CD4-positive, alpha-beta memory T cell (primary cell): Measurements from ENCODE around the gene MICU1. TPM values are rescaled to one million over a fixed set of nuclear protein-coding genes. Genes with fewer than 3 reads are reported as not detected.
"Not testable (repeated sequence)": the region's sequence is repeated elsewhere in the genome, so short reads cannot be mapped to it uniquely, and the experiment has no call there.

ENCODE experiments used
- CTCF ChIA-PET: fragments of 350-600 bp; sonication (Branson Sonifier 250); formaldehyde crosslinking; loops from one replicate; lab custom pipeline; 2021; ENCODE audit warnings: inconsistent platforms; ENCODE audit not compliant: partially characterized antibody; lab: Charles Lee
- POLR2A ChIA-PET: fragments of 350-600 bp; sonication (Branson Sonifier 250); formaldehyde crosslinking; loops from one replicate; lab custom pipeline; 2021; ENCODE audit not compliant: partially characterized antibody; lab: Charles Lee
- DNase-seq, 5 donors: peaks; one replicate each; pipeline versions ENCODE4 v3.0.0 to v3.0.0-alpha.2; 2020 to 2022; ENCODE audit warnings: mixed read lengths in 1 of 5
- H3K27ac ChIP-seq: one replicate; pipeline ENCODE4 v1.7.0; 2013; ENCODE audit warnings: low read depth, low read length
- H3K27me3 ChIP-seq: 2 replicates; pipeline ENCODE4 v1.7.0; 2013; ENCODE audit warnings: mild to moderate bottlenecking, low read length, moderate library complexity; ENCODE audit not compliant: insufficient read depth
- H3K36me3 ChIP-seq: 2 replicates; pipeline ENCODE4 v1.7.0; 2013; ENCODE audit warnings: mild to moderate bottlenecking, low read length, moderate library complexity; ENCODE audit not compliant: insufficient read depth
- H3K4me1 ChIP-seq: 2 replicates; pipeline ENCODE4 v1.7.0; 2013; ENCODE audit warnings: mild to moderate bottlenecking, low read length, moderate library complexity; ENCODE audit not compliant: insufficient read depth
- H3K4me3 ChIP-seq, 2 donors: one replicate each; pipeline ENCODE4 v1.7.0; 2013; ENCODE audit warnings: low read length in 2 of 2, mild to moderate bottlenecking in 1 of 2
- H3K9me3 ChIP-seq, 2 donors: one replicate each; pipeline ENCODE4 v1.7.0; 2013; ENCODE audit warnings: low read length in 2 of 2, control low read depth in 1 of 2; ENCODE audit not compliant: control insufficient read depth in 1 of 2
- H3K27ac Mint-ChIP-seq, 7 donors: one replicate each; pipeline ENCODE4 v1.8.0; 2020 to 2021; ENCODE audit warnings: mixed read lengths in 7 of 7, mild to moderate bottlenecking in 6 of 7, inconsistent platforms in 3 of 7, moderate library complexity in 3 of 7
- H3K27me3 Mint-ChIP-seq, 2 donors: one replicate each; pipeline ENCODE4 v1.8.0; 2020 to 2021; ENCODE audit warnings: mixed read lengths in 2 of 2
- H3K36me3 Mint-ChIP-seq, 2 donors: one replicate each; pipeline ENCODE4 v1.8.0; 2020 to 2021; ENCODE audit warnings: mixed read lengths in 2 of 2, inconsistent platforms in 1 of 2, mild to moderate bottlenecking in 1 of 2
- H3K4me1 Mint-ChIP-seq, 4 donors: one replicate each; pipeline ENCODE4 v1.8.0; 2020 to 2021; ENCODE audit warnings: mixed read lengths in 4 of 4, mild to moderate bottlenecking in 1 of 4
- H3K4me3 Mint-ChIP-seq, 8 donors: one replicate each; pipeline ENCODE4 v1.8.0; 2020 to 2021; ENCODE audit warnings: mixed read lengths in 8 of 8, mild to moderate bottlenecking in 7 of 8, moderate library complexity in 6 of 8, inconsistent platforms in 3 of 8
- H3K9me3 Mint-ChIP-seq, 8 donors: one replicate each; pipeline ENCODE4 v1.8.0; 2020 to 2021; ENCODE audit warnings: mixed read lengths in 8 of 8, mild to moderate bottlenecking in 5 of 8, inconsistent platforms in 3 of 8, moderate library complexity in 1 of 8
- intact Hi-C: fragments of 100-400 bp; cut with micrococcal nuclease; formaldehyde crosslinking; loops from one replicate; pipeline ENCODE4 v1.15.1; 2023
- polyA plus RNA-seq, 2 donors: library from polyadenylated mRNA; unstranded; fragments of 300-500 nt; fragmentation: Illumina TruSeq; gene quantifications; one replicate each; pipeline ENCODE4 v1.2.3, GENCODE V29; 2021
- total RNA-seq, 2 experiments: library from RNA; stranded (reverse); gene quantifications; one replicate each; pipeline ENCODE4 v1.2.3, GENCODE V29; 2021

Gene MICU1
- total and polyA plus RNA-seq, 4 experiments from 2014 or later = 24.9 to 30.4 (median 27.1) TPM

DNA sequence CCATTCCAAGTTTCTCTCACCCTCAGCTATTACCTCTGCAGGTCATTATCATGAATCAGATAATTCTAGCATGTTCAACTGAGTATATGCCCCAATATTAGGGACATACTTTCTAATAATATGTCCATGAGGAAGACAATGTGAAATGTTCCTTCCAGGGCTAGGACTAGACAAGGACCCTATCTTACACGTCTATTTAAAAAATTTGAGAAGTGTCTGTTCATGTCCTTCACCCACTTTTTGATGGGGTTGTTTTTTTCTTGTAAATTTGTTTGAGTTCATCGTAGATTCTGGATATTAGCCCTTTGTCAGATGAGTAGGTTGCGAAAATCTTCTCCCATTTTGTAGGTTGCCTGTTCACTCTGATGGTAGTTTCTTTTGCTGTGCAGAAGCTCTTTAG is 21.1 kb upstream of the MICU1 start:
- H3K4me1 Mint-ChIP-seq = not testable (repeated sequence)

DNA sequence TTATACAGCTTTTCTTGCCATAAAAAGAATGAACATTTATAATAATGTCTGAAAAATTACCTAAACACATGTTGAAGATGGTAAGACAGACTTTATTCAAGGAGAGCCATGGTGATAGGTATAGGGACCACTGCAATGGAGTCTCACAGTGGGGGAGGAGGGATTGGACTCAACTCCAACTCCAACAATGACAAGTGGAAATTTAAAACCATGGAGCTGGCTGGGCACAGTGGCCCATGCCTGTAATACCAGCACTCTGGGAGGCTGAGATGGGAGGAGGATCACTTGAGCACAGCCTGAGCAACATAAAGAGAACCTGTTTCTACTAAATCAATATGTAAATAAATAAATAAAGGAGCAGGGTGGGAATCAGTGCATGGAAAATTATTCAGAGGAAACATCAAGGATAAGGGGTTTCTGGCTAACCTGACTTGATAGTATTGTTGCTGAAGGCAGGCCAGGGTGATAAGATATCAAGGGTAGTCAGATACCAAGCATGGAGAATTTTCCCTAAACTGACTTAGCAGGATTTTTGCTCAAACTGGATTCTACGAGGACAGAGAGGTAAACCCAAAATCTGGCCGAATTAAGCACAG is 19.5 kb upstream of the MICU1 start:
- H3K27me3 Mint-ChIP-seq = peaks cover 6 to 8% of the 10 kb centered on the region in 2 donors
- ChIA-PET POLR2A (no interaction called here), CTCF (no interaction called here)
- Histone ChIP-seq H3K4me3 (no peak overlapping the region), H3K27me3 (no peaks in the 10 kb centered on the region), H3K4me1 (no peaks in the 10 kb centered on the region), H3K9me3 (no peaks in the 10 kb centered on the region), H3K27ac (no peak overlapping the region), H3K36me3 (no peaks in the 10 kb centered on the region)
- H3K4me3 Mint-ChIP-seq = no peak overlapping the region
- H3K9me3 Mint-ChIP-seq = no peaks in the 10 kb centered on the region
- DNase-seq = no peak
- intact Hi-C loops = no loop called here
- H3K27ac Mint-ChIP-seq = no peak overlapping the region
- H3K4me1 Mint-ChIP-seq = no peaks in the 10 kb centered on the region
- no peaks in the 10 kb centered on the region for H3K36me3 Mint-ChIP-seq

More for the DNA sequence above, 21.1 kb upstream of the MICU1 start:
- H3K9me3 Mint-ChIP-seq, H3K27ac ChIP-seq, DNase-seq, H3K27me3 Mint-ChIP-seq, H3K36me3 Mint-ChIP-seq, H3K4me3 ChIP-seq, POLR2A ChIA-PET, H3K4me3 Mint-ChIP-seq, H3K27ac Mint-ChIP-seq, intact Hi-C loops, H3K4me1 ChIP-seq, H3K36me3 ChIP-seq, H3K9me3 ChIP-seq, CTCF ChIA-PET, H3K27me3 ChIP-seq: not testable (repeated sequence)

DNA sequence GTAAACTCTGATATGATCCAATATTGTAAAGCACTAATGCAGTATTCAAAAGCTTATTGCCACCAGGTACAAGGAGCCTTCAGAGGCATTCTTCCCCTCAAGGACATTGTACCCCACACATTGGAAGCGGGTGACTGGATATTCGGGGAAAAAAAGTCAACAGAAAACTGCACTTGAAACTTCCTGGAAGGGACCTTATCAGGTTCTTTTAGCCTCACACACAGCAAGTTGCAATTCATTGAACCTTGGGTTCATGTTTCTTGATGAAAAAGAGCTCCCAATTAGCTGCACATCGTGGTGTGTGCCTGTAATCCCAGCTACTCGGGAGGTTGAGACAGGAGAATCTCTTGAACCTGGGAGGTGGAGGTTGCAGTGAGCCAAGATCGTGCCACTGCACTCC is 16.4 kb upstream of the MICU1 start:
- intact Hi-C loops = no loop called here
- CTCF ChIA-PET = interaction anchor here (0.6 kb wide), 1 partner anchor 271 kb away, joined by 4 read pairs; no protein-coding TSS in a partner anchor

DNA sequence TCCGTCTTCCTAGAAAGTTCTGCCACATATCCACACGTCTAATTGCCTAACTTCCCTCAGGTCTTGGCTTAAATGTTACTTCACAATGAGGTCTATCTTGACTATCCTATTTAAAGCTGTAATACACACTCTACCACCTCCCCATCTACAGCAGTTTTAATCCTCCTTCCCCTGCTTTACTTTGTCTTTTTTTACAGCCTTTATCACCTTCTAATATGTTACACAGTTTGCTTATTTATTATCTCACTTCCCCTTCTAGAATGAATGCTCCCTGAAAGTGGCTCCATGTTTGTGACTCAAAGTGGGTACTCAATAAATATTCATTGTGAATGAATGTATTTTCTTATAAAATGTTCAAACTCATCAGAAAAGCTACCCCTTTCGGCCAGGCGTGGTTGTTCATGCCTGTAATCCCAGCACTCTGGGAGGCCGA is 13.6 kb upstream of the MICU1 start:
- CTCF ChIA-PET = no interaction called here

More for the DNA sequence above, 16.4 kb upstream of the MICU1 start:
- no peaks in the 10 kb centered on the region for H3K27me3 ChIP-seq
- H3K27ac ChIP-seq = no peak overlapping the region
- DNase-seq = no peak
- H3K4me1 ChIP-seq = no peaks in the 10 kb centered on the region
- Mint-ChIP-seq H3K9me3 (no peaks in the 10 kb centered on the region), H3K4me1 (no peaks in the 10 kb centered on the region), H3K36me3 (no peaks in the 10 kb centered on the region), H3K27ac (no peak overlapping the region), H3K27me3 (peaks cover 8% of the 10 kb centered on the region in 2 donors), H3K4me3 (no peak overlapping the region)
- H3K9me3 ChIP-seq = no peaks in the 10 kb centered on the region
- POLR2A ChIA-PET = no interaction called here
- no peaks in the 10 kb centered on the region for H3K36me3 ChIP-seq
- no peak overlapping the region for H3K4me3 ChIP-seq

DNA sequence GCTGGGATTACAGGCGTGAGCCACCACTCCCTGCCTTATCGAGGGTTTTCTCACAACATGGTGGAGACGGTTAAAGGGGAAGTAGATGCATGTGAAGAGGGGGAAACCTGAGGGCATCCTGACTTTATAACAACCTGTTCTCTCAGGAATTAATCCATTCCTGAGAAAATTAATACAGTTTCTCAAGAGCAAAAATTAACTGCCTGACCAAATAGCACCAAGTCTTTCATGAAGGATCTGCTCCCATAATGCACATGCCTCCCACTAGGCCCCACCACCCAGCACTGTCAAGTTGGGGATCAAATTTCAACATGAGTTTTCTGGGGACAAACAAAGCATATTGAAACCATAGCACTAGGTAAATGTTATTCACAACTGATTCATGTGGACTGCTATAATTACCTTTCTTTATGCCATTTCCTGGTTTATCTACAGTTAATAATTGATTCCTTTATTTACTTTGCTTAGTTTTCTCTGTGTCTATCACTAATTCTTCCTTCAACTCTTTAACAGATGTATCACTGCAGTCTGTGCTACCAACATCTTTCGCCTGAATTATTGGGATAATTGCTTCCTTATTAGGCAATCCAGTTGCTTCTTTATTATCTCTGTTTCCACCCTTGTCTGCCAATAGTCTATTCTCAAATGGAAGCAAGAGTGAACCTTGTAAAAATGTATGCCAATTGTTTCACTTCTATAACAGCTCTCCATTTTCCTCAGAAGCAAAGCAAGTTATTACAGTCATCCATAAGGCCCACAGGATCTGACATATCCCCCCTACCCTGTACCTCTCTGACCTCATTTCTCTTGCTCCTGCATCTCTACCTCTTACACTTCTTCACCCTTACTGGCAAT is 12.9 kb upstream of the MICU1 start:
- H3K9me3 Mint-ChIP-seq = no peaks in the 10 kb centered on the region
- H3K36me3 Mint-ChIP-seq = no peaks in the 10 kb centered on the region
- H3K36me3 ChIP-seq = no peaks in the 10 kb centered on the region
- intact Hi-C loops = no loop called here
- no peak overlapping the region for H3K4me3 ChIP-seq
- H3K4me3 Mint-ChIP-seq = no peak overlapping the region
- ChIA-PET CTCF (no interaction called here), POLR2A (no interaction called here)
- H3K27me3 ChIP-seq = no peaks in the 10 kb centered on the region
- no peaks in the 10 kb centered on the region for H3K4me1 Mint-ChIP-seq
- DNase-seq = no peak
- H3K27ac Mint-ChIP-seq = no peak overlapping the region
- H3K27me3 Mint-ChIP-seq = peaks cover 3 to 7% of the 10 kb centered on the region in 2 donors
- no peak overlapping the region for H3K27ac ChIP-seq
- no peaks in the 10 kb centered on the region for H3K9me3 ChIP-seq
- H3K4me1 ChIP-seq = no peaks in the 10 kb centered on the region

More for the DNA sequence above, 13.6 kb upstream of the MICU1 start:
- Histone ChIP-seq H3K27ac (no peak overlapping the region), H3K27me3 (no peaks in the 10 kb centered on the region), H3K4me3 (no peak overlapping the region), H3K4me1 (no peaks in the 10 kb centered on the region), H3K9me3 (no peaks in the 10 kb centered on the region), H3K36me3 (no peaks in the 10 kb centered on the region)
- Mint-ChIP-seq H3K4me3 (no peak overlapping the region), H3K4me1 (no peaks in the 10 kb centered on the region), H3K27ac (no peak overlapping the region), H3K9me3 (no peaks in the 10 kb centered on the region), H3K36me3 (no peaks in the 10 kb centered on the region), H3K27me3 (peaks cover 3 to 7% of the 10 kb centered on the region in 2 donors)
- intact Hi-C loops = no loop called here
- no peak for DNase-seq
- POLR2A ChIA-PET = no interaction called here

DNA sequence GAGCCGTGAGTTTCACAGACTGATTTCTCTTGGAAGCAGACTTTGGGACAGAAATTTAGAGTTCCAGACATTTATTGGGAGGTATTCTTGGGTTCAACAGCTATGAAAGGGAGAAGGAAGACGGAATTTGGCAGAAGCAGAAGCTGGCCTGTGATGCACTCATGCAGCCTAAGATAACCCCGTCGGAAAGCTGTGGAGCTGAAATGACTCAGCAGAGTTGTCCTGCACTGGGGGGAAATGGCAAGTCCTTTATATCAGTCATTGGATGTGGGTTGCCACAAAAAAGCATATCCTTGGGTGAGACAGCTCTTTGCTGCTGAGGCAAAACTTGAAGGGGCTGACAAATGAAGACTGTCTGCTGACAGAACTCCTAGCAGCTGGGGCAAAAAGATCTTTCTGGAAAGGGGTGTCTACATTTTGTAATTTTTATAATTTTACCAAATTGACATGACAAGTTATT is 11.5 kb upstream of the MICU1 start:
- no peaks in the 10 kb centered on the region for H3K4me1 Mint-ChIP-seq
- Histone ChIP-seq H3K36me3 (no peaks in the 10 kb centered on the region), H3K4me1 (no peaks in the 10 kb centered on the region), H3K27ac (no peak overlapping the region), H3K27me3 (no peaks in the 10 kb centered on the region), H3K4me3 (no peak overlapping the region), H3K9me3 (no peaks in the 10 kb centered on the region)
- intact Hi-C loops = no loop called here
- no peaks in the 10 kb centered on the region for H3K36me3 Mint-ChIP-seq
- H3K27ac Mint-ChIP-seq = no peak overlapping the region
- ChIA-PET CTCF (no interaction called here), POLR2A (interaction anchor here (1.1 kb wide), 1 partner anchor 12 kb away, joined by 4 read pairs; the partner anchor contains the start of gene MICU1)
- H3K9me3 Mint-ChIP-seq = no peaks in the 10 kb centered on the region
- peaks cover 3 to 7% of the 10 kb centered on the region in 2 donors for H3K27me3 Mint-ChIP-seq
- no peak overlapping the region for H3K4me3 Mint-ChIP-seq
- DNase-seq = no peak

DNA sequence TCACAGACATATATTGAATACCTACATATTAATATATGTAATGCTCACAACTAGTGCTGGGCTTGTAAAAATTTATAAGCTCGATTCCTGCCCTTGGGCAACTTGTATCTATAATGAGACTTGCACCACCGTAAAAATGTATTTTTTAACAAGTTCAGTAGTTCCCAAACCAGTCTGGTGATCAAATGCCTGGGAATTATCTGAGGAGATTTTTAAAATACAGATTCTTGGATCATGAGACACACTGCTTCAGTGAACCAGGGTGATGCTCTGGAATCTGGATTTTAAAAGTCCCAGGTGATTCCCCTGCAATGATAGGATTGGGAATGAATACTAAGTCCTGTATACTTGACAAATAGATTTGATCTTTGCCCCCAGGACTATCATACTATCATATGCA is 4.3 kb upstream of the MICU1 start:
- no peaks in the 10 kb centered on the region for H3K36me3 ChIP-seq
- H3K4me3 Mint-ChIP-seq = no peak overlapping the region
- peaks cover 3 to 12% (median 5%) of the 10 kb centered on the region in 4 donors for H3K4me1 Mint-ChIP-seq
- DNase-seq = no peak
- ChIA-PET CTCF (no interaction called here), POLR2A (interaction anchor here (0.6 kb wide), 1 partner anchor 58 kb away, joined by 6 read pairs; no protein-coding TSS in a partner anchor)
- H3K27me3 ChIP-seq = no peaks in the 10 kb centered on the region
- H3K9me3 Mint-ChIP-seq = no peaks in the 10 kb centered on the region
- intact Hi-C loops = no loop called here
- H3K27ac Mint-ChIP-seq = no peak overlapping the region
- H3K27me3 Mint-ChIP-seq = peaks cover 0 to 3% of the 10 kb centered on the region in 2 donors
- peaks cover 9% of the 10 kb centered on the region for H3K4me1 ChIP-seq
- no peaks in the 10 kb centered on the region for H3K9me3 ChIP-seq
- H3K4me3 ChIP-seq = no peak overlapping the region
- H3K36me3 Mint-ChIP-seq = peaks cover 0 to 7% of the 10 kb centered on the region in 2 donors
- H3K27ac ChIP-seq = no peak overlapping the region
